Heart right ventricle (tissue), 16 donors: ENCODE measurements around the gene KMT2B. TPM values are rescaled to one million over a fixed set of nuclear protein-coding genes. Genes with fewer than 3 reads are reported as not detected.

ENCODE experiments used
- ATAC-seq, 8 donors: fragments of 200-7000 bp; cut with Tn5 transposase; one replicate each; pipeline ENCODE4 v1.9.1; 2020; ENCODE audit warnings: mild to moderate bottlenecking in 8 of 8, moderate library complexity in 8 of 8, moderate number of reproducible peaks in 1 of 8
- DNase-seq, 2 donors: peaks; one replicate each; pipeline ENCODE4 v3.0.0-alpha.2; 2020
- H3K27ac ChIP-seq, 10 donors: fragments of 200-600 bp; sonication (generic) in 2 of 10; one replicate each; pipeline versions ENCODE4 v1.5.0 to v1.8.0; 2020 to 2022; ENCODE audit warnings: mild to moderate bottlenecking in 3 of 10
- H3K27me3 ChIP-seq, 7 donors: fragments of 200-600 bp; one replicate each; pipeline ENCODE4 v1.8.0; 2021 to 2022; ENCODE audit warnings: mild to moderate bottlenecking in 2 of 7
- H3K36me3 ChIP-seq, 9 donors: fragments of 200-600 bp; sonication (generic) in 1 of 9; one replicate each; pipeline versions ENCODE4 v1.5.0 to v1.8.0; 2020 to 2022; ENCODE audit warnings: mild to moderate bottlenecking in 2 of 9
- H3K4me1 ChIP-seq, 9 donors: fragments of 200-600 bp; sonication (generic) in 1 of 9; one replicate each; pipeline versions ENCODE4 v1.5.0 to v1.8.0; 2020 to 2022; ENCODE audit warnings: mild to moderate bottlenecking in 4 of 9
- H3K4me3 ChIP-seq, 10 donors: fragments of 200-600 bp; sonication (generic) in 2 of 10; one replicate each; pipeline versions ENCODE4 v1.5.0 to v1.8.0; 2020 to 2022; ENCODE audit warnings: mild to moderate bottlenecking in 7 of 10, moderate library complexity in 2 of 10
- H3K9me3 ChIP-seq, 11 donors: fragments of 200-600 bp in 10 of 11; sonication (generic) in 2 of 11; one replicate each; pipeline versions ENCODE4 v1.5.0 to v1.8.0; 2013 to 2022; ENCODE audit warnings: mild to moderate bottlenecking in 2 of 11, control low read depth in 1 of 11, moderate library complexity in 1 of 11
- WGBS, 2 donors: extraction: QIAGEN DNeasy Blood & Tissue Kit; methylation state at CpG; one replicate each; pipeline ENCODE4 v1.1.7; 2013; ENCODE audit warnings: inconsistent platforms in 1 of 2; 5-methylcytosine and 5-hydroxymethylcytosine counted together
- intact Hi-C, 10 donors: fragments of 100-400 bp; cut with DNase I; formaldehyde crosslinking; loops; one replicate each; pipeline versions ENCODE4 v1.11.1 to v1.14.2; 2022
- polyA plus RNA-seq, 2 donors: library from polyadenylated mRNA; stranded (reverse); fragments of 200-250 nt; gene quantifications; one replicate each; pipeline ENCODE4 v1.2.3, GENCODE V29; 2013
- total RNA-seq, 10 donors: library from RNA; stranded (reverse); fragmentation: NEBNext Ultra II Directional in 3 of 10; extraction: Animal tissue kit (Norgen Biotek cat#: 25700) in 3 of 10; gene quantifications; one replicate each; pipeline versions ENCODE4 v1.2.1 to v1.2.4, GENCODE V29; 2021 to 2023
- TF ChIP-seq, protein P1 (sequence below), 9 donors: fragments of 200-600 bp; sonication (generic) in 2 of 9; IDR thresholded peaks; one replicate each; pipeline versions ENCODE4 v1.5.0 to v1.8.0; 2021 to 2022; ENCODE audit warnings: antibody characterized with exemption in 9 of 9, mild to moderate bottlenecking in 5 of 9, moderate library complexity in 1 of 9
- donor health status: Arrhythmogenic right ventricular cardiomyopathy.
- donor health status: ischemic (EF 13 %, LVEDD 7.1; RV severe dilation, severe dysfunction).
- donor health status: healthy with polysubstance abuse.
- donor health status: DM: no; HTN: yes; CAD: no.
- donor health status: DM: no; HTN: no; CAD: no.
- donor health status: ischemic (EF 25% LVEDD 6.9; RV normal size, moderate dysfunction).
- donor health status: ischemic (EF 25% LVEDD 5.7; RV mildly dilated, moderate dysfunction).
- donor health status: healthy.
- donor health status: DM: yes; HTN: yes; CAD: no.
- donor health status: Ischemic cardiomyopathy.
- donor health status: ischemic (EF 35%, LVEDD 5.7; RV mildly dilated, moderate dysfunction).
- donor health status: nonischemic (EF 11% LVEDD 7.7; RV severe dilation, severe dysfunction).
- donor health status: DM: yes; HTN: yes; CAD: no.
- donor health status: PGD.
- donor health status: ischemic (EF 29% LVEDD 5.4; RV normal size, mild dysfunction).
- donor health status: nonischemic (EF 23%, LVEDD 6.1; RV moderate dilation, normal function).

Gene KMT2B
- total and polyA plus RNA-seq, 12 donors, result 10.8 to 28.7 (median 14.8) TPM

- DNase-seq (no peak), ATAC-seq (no peak)
- peaks cover 0 to 63% (median 15%) of the 10 kb centered on the region in 9 donors for H3K36me3 ChIP-seq
- 73% methylated on average over 29 of the region's 29 CpGs for WGBS, 2 donors
- H3K27ac ChIP-seq, result peak overlapping the region in 8 of 10 donors; percentile 66 to 95 (median 83)
- peaks cover 0 to 48% (median 26%) of the 10 kb centered on the region in 9 donors for H3K4me1 ChIP-seq
- TF ChIP-seq, protein P1, sequence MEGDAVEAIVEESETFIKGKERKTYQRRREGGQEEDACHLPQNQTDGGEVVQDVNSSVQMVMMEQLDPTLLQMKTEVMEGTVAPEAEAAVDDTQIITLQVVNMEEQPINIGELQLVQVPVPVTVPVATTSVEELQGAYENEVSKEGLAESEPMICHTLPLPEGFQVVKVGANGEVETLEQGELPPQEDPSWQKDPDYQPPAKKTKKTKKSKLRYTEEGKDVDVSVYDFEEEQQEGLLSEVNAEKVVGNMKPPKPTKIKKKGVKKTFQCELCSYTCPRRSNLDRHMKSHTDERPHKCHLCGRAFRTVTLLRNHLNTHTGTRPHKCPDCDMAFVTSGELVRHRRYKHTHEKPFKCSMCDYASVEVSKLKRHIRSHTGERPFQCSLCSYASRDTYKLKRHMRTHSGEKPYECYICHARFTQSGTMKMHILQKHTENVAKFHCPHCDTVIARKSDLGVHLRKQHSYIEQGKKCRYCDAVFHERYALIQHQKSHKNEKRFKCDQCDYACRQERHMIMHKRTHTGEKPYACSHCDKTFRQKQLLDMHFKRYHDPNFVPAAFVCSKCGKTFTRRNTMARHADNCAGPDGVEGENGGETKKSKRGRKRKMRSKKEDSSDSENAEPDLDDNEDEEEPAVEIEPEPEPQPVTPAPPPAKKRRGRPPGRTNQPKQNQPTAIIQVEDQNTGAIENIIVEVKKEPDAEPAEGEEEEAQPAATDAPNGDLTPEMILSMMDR (IDR thresholded peaks at IDR 0.05), result no peak
- no peaks in the 10 kb centered on the region for H3K27me3 ChIP-seq
- intact Hi-C loops, result loop anchor here in 3 of 10 donors (5.0 to 10.0 kb wide), 2 partner anchors 193 to 195 kb away; partner anchors contain the start of gene LRFN3 (in 2 of the 3)
- peak overlapping the region in 9 of 10 donors; percentile 51 to 81 (median 69) for H3K4me3 ChIP-seq
- no peaks in the 10 kb centered on the region for H3K9me3 ChIP-seq
These were observed 21.7 kb downstream of the KMT2B start for GRCh38 chr19:35739275-35740107.

GRCh38 chr19:35740108-35740422 lies 22.3 kb downstream of the KMT2B start:
- DNase-seq, result no peak
- peaks cover 0 to 49% (median 28%) of the 10 kb centered on the region in 9 donors for H3K4me1 ChIP-seq
- peak in 1 of 8 donors; percentile 5 for ATAC-seq
- H3K27me3 ChIP-seq, result no peaks in the 10 kb centered on the region
- H3K27ac ChIP-seq, result peak overlapping the region in 9 of 10 donors; percentile 63 to 95 (median 81)
- 2 to 3% methylated on average over 16 of the region's 16 CpGs for WGBS, 2 donors
- intact Hi-C loops, result loop anchor here in 3 of 10 donors (5.0 to 10.0 kb wide), 2 partner anchors 192 to 195 kb away; partner anchors contain the start of gene LRFN3 (in 2 of the 3)
- TF ChIP-seq, protein P1 (IDR thresholded peaks at IDR 0.05), result no peak
- H3K9me3 ChIP-seq, result no peaks in the 10 kb centered on the region
- H3K4me3 ChIP-seq, result peak overlapping the region; percentile 51 to 81 (median 68)
- peaks cover 0 to 57% (median 15%) of the 10 kb centered on the region in 9 donors for H3K36me3 ChIP-seq

- intact Hi-C loops, result loop anchor here in 3 of 10 donors (5.0 to 10.0 kb wide), 2 partner anchors 192 to 194 kb away; partner anchors contain the start of gene LRFN3 (in 2 of the 3)
- DNase-seq (peak; percentile 98), ATAC-seq (peak; percentile 84 to 88 (median 86))
- Histone ChIP-seq H3K36me3 (peaks cover 0 to 52% (median 15%) of the 10 kb centered on the region in 9 donors), H3K27ac (peak overlapping the region; percentile 38 to 95 (median 77)), H3K4me3 (peak overlapping the region; percentile 51 to 81 (median 68)), H3K9me3 (no peaks in the 10 kb centered on the region), H3K27me3 (no peaks in the 10 kb centered on the region), H3K4me1 (peaks cover 0 to 49% (median 28%) of the 10 kb centered on the region in 9 donors)
- TF ChIP-seq, protein P1 (IDR thresholded peaks at IDR 0.05), result peak in 2 of 9 donors; percentile 21 to 22
- 0 to 1% methylated on average over 63 of the region's 63 CpGs for WGBS, 2 donors
These were observed 22.8 kb downstream of the KMT2B start for GRCh38 chr19:35740423-35741202.

GRCh38 chr19:35741203-35741515 lies 23.4 kb downstream of the KMT2B start:
- intact Hi-C loops, result loop anchor here in 3 of 10 donors (5.0 to 10.0 kb wide), 2 partner anchors 191 to 194 kb away; partner anchors contain the start of gene LRFN3 (in 2 of the 3)
- 3 to 5% methylated on average over 12 of the region's 12 CpGs for WGBS, 2 donors

More at GRCh38 chr19:35741203-35741515, 23.4 kb downstream of the KMT2B start:
- H3K4me1 ChIP-seq, result peaks cover 0 to 53% (median 32%) of the 10 kb centered on the region in 9 donors
- H3K4me3 ChIP-seq, result peak overlapping the region; percentile 51 to 81 (median 68)
- TF ChIP-seq, protein P1 (IDR thresholded peaks at IDR 0.05), result peak in 1 of 9 donors; percentile 22
- H3K27me3 ChIP-seq, result no peaks in the 10 kb centered on the region
- H3K9me3 ChIP-seq, result no peaks in the 10 kb centered on the region
- DNase-seq (no peak), ATAC-seq (no peak)
- peak overlapping the region in 9 of 10 donors; percentile 38 to 95 (median 78) for H3K27ac ChIP-seq
- peaks cover 0 to 46% (median 15%) of the 10 kb centered on the region in 9 donors for H3K36me3 ChIP-seq
